ENCODE results near the gene FSIP1.

The FSIP1 gene

GRCh38 chr15:39782441-39783138 is at the start of gene FSIP1:
Gene FSIP1, minus strand, starts transcription at chr15:39782841. Its CDS starts 6,317 bp downstream, at chr15:39776524.
- no peaks in the 10 kb centered on the region for H3K9me3 ChIP-seq
- no peaks in the 10 kb centered on the region for H3K36me3 ChIP-seq
- H3K4me3 ChIP-seq (ENCODE audit: low read depth in 1 of 2, low read length in 1 of 2): peak within 1 kb of the TSS; percentile 87 to 97
- TF ChIP-seq CTCF (IDR thresholded peaks at IDR 0.05): peak; percentile 42
- H3K27ac ChIP-seq: peak within 1 kb of the TSS; percentile 85
- H3K4me1 ChIP-seq (ENCODE audit: control insufficient read depth in 1 of 2, insufficient read depth in 1 of 2, low read depth in 1 of 2, low read length in 1 of 2): peaks cover 18 to 21% of the 10 kb centered on the region in 2 experiments
- no peaks in the 10 kb centered on the region for H3K27me3 ChIP-seq

GRCh38 chr15:39830166-39830565 is 47.5 kb upstream of the FSIP1 start:
- Histone ChIP-seq H3K36me3 (no peaks in the 10 kb centered on the region), H3K4me3 (ENCODE audit: low read depth in 1 of 2, low read length in 1 of 2) (no peak overlapping the region), H3K4me1 (ENCODE audit: control insufficient read depth in 1 of 2, insufficient read depth in 1 of 2, low read depth in 1 of 2, low read length in 1 of 2) (no peaks in the 10 kb centered on the region), H3K27ac (no peak overlapping the region), H3K27me3 (peaks cover 10% of the 10 kb centered on the region), H3K9me3 (no peaks in the 10 kb centered on the region)
- TF ChIP-seq CTCF (IDR thresholded peaks at IDR 0.05): no peak

- H3K9me3 ChIP-seq: no peaks in the 10 kb centered on the region
- no peaks in the 10 kb centered on the region for H3K36me3 ChIP-seq
- H3K4me3 ChIP-seq (ENCODE audit: low read depth in 1 of 2, low read length in 1 of 2): no peak overlapping the region
- peaks cover 10% of the 10 kb centered on the region for H3K27me3 ChIP-seq
- no peak overlapping the region for H3K27ac ChIP-seq
- H3K4me1 ChIP-seq (ENCODE audit: control insufficient read depth in 1 of 2, insufficient read depth in 1 of 2, low read depth in 1 of 2, low read length in 1 of 2): no peaks in the 10 kb centered on the region
- TF ChIP-seq CTCF (IDR thresholded peaks at IDR 0.05): no peak
These were observed 45.8 kb upstream of the FSIP1 start for GRCh38 chr15:39828374-39828931.

GRCh38 chr15:39826975-39827374 is 44.3 kb upstream of the FSIP1 start:
- H3K27me3 ChIP-seq: peaks cover 10% of the 10 kb centered on the region
- no peak overlapping the region for H3K4me3 ChIP-seq (ENCODE audit: low read depth in 1 of 2, low read length in 1 of 2)
- H3K36me3 ChIP-seq: no peaks in the 10 kb centered on the region
- no peak overlapping the region for H3K27ac ChIP-seq
- TF ChIP-seq CTCF (IDR thresholded peaks at IDR 0.05): no peak
- H3K4me1 ChIP-seq (ENCODE audit: control insufficient read depth in 1 of 2, insufficient read depth in 1 of 2, low read depth in 1 of 2, low read length in 1 of 2): no peaks in the 10 kb centered on the region
- no peaks in the 10 kb centered on the region for H3K9me3 ChIP-seq

GRCh38 chr15:39823634-39824033 is 41.0 kb upstream of the FSIP1 start:
- no peak for TF ChIP-seq CTCF (IDR thresholded peaks at IDR 0.05)
- no peaks in the 10 kb centered on the region for H3K4me1 ChIP-seq (ENCODE audit: control insufficient read depth in 1 of 2, insufficient read depth in 1 of 2, low read depth in 1 of 2, low read length in 1 of 2)
- H3K27me3 ChIP-seq: peaks cover 10% of the 10 kb centered on the region
- H3K9me3 ChIP-seq: no peaks in the 10 kb centered on the region
- no peak overlapping the region for H3K4me3 ChIP-seq (ENCODE audit: low read depth in 1 of 2, low read length in 1 of 2)
- no peak overlapping the region for H3K27ac ChIP-seq
- no peaks in the 10 kb centered on the region for H3K36me3 ChIP-seq
